HEK293 (cell line): ENCODE results near the gene ATP8A2.

ENCODE experiments used
- TSHZ1 ChIP-seq: fragments of 450-650 bp; formaldehyde crosslinking; IDR thresholded peaks from 2 replicates; pipeline ENCODE4 v1.5.1; 2016; ENCODE audit warnings: missing biosample characterization, missing genetic modification characterization, borderline replicate concordance

ATP8A2 gene

DNA sequence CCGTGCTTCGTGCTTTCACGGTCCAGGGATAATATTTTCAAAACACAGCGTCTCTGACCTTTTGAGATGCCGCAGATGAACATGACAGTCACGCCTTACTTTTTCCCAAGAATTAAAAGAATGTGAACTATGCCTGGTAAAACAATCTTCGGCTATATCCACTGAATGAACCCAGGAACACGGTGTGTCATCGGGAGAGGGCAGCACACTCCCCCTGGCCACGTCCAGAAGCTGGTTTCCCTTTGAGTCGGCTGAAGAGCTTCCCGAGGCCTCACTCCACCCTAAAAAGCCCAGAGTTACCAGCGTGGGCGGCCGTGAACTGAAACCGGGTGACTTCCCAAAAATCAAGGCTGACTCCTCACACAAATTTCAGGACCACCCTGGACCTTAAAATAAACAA is 702.9 kb downstream of the ATP8A2 start (continued):
- no peak for TF ChIP-seq TSHZ1 (tag by site-specific recombination)
